ENCODE data around the gene COL2A1.

COL2A1 gene

GRCh38 chr12:47942614-47943225 lies 61.6 kb downstream of the COL2A1 start:
- no peak for DNase-seq

DNA sequence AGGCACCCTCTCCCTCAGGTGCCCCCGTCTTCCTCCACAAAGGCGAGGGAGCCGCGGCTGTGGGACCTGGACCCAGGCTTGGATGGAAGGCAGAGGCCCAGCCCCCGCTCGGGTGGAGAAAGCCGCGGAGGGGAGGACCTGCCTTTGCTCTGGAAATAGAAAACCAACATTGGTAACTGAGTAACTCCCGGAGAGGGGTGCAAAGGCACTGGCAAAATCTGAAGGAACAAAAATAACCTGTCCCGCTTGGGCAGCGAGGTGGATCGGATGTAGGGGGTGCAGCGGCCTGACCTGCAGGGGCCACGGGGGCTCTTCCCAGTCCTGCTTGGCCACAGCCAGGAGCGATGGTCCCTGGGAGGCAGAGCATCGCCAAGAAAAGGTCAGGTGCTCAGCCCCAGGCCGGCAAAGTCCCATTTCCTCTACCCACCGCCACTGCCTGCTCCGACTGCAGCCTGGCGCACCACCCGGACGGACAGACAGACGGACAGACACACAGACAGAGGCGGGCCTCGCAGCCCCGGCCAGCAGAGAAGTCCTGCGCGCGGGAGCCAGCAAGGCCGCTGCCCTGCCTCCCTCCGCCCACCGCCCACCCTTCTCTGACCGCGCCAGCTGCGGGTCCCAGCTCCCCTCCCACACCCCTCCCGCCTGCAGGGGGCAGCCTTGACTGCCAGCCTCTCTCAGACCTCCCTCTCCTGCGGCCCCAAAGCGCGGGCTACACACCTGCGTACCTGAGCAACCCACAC lies 62.2 kb downstream of the COL2A1 start:
- DNase-seq: no peak

DNA sequence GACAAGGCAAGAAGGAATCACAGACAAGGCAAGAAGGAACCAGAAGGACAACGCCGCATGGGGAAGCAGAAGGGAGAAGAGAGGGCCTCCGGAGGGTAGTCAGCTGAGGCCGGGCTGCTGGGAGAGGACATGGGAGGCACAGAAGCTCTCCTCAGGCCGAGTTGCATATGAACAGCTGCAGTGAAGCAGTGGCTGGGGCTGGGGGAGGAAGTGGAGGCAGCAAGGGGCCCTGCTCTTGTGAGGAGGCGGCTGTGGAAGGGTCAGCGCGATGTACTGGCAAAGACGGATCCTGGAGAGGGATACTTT lies 62.8 kb downstream of the COL2A1 start:
- DNase-seq: no peak

DNA sequence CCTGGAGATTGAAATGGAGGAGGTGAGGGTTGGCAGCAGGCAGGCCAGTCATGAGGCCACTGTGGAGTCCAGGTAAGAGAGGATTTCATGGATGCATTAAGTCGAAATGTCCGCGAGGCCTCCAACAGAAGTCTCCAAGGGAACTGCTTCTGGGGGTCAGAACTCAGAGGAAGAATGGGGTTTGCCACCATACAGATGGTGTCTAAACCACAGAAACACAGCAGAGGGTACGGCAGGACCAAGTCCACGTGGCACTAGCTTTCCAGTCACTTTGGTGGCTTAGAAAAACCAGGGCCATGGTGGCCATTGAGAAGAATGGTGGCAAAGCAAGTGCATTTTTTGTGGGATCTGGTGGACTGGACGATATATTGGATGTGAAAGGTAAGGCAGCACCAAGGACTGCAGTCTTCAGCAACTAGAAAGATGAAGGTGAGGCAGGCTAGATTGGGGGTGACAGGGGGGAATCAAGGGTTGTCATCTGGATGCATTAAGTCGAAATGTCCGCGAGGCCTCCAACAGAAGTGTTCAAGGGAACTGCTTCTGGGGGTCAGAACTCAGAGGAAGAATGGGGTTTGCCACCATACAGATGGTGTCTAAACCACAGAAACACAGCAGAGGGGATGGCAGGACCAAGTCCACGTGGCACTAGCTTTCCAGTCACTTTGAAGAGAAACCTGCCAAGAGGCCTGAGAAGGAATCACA lies 63.4 kb downstream of the COL2A1 start:
- DNase-seq: no peak

DNA sequence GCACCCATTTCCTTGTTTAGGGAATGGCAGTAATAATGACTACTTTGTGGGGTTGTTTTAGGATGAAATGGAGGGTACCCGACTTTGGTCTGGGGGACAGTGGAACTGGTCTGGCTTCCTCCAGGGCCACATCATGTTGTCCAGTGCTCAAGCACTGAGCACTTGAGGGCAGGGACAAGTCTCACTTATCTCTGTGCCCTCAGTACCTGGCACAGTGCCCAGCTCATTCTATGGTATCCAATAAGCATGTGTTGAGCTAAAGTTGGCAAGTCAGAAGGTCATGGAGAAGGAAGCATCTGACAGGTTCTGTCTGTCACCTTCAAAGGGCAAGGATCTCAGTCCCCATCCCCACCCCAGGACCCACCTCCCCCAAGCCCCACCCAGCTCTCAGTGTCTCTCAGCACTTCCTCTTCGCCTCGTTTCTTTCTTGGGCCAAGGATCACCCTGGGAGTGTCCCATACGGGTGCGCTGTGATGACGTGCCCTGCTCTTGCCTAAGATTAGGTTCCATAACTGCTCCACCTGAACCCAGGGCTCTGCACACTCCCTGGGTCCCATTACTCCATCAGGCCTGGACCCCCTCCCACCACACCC lies 65.2 kb downstream of the COL2A1 start:
- no peak for DNase-seq

- no peak for DNase-seq
Observed at GRCh38 chr12:47938594-47938993, 65.7 kb downstream of the COL2A1 start.

DNA sequence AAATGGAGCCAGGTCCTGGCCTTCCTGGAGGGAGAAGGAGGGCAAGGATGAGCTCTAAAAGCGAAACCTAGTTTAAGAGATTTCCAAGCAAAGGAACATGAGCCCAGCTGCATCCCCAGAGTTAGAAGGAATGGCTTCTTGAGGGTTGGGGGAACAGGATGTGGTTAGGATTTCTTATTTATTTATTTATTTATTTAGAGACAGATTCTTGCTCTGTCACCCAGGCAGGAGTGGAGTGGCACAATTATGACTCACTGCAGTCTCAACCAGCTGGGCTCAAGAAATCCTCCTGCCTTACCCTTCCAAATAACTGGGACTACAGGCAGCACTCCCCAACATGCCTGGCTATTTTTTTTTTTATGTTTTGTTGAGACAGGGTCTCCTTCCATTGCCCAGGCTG lies 66.2 kb downstream of the COL2A1 start:
- DNase-seq: no peak

DNA sequence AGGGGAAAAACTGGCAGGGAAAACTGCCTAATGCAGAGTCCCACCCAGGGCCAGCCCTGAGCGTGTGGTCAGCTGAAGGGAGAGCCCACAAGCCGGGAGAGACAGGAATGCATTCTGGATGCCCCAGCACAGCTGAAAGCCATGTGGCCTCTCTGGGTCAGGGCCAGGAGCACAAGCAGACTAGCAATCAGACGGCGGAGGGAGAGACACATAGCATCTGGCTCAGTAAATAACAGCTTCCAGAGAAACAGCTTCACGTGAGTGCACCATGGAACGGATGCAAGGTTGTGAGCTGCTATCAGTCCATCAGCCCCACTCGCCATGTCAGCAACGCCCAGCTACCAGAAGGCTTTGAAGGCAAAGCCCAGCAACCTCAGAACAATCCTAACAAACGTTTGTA lies 69.1 kb downstream of the COL2A1 start:
- DNase-seq: no peak

DNA sequence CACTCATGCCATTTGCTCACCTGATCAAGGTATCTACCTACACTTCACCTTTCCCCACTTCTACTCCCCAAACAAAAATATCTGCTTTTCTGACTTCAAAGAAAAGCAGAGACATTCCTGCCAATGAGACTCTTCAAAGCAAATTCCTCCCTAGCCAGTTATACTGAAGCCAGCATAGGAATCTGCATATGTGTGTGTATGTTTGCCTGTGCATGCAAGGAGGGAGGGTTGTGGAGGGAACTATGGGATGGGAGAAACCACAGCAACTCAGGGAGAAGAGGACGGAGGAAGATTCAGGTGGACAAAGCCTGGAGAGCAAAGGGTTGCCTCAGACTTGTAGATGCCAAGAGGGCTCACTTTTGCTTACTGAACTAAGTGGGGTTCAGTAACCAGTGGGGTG lies 73.1 kb downstream of the COL2A1 start:
- DNase-seq: no peak

GRCh38 chr12:47930634-47931033 lies 73.6 kb downstream of the COL2A1 start:
- no peak for DNase-seq

GRCh38 chr12:47927346-47927745 lies 76.9 kb downstream of the COL2A1 start:
- DNase-seq: no peak

Data from amniotic stem cell (primary cell).